SK-N-SH (cell line): ENCODE results near the gene ARHGEF1. TPM values are rescaled to one million over a fixed set of nuclear protein-coding genes. Genes with fewer than 3 reads are reported as not detected.

Experiments used
- CTCF ChIA-PET: fragments of 300-600, 350-600 bp; formaldehyde crosslinking; extraction: SDS; loops from one replicate; lab custom pipeline; 2021; lab: Yijun Ruan, JAX
- POLR2A ChIA-PET: fragments of 350-600 bp; sonication (Branson Sonifier 250); formaldehyde crosslinking; extraction: SDS; loops from one replicate; lab custom pipeline; 2020; ENCODE audit warnings: antibody characterized with exemption, inconsistent platforms; lab: Yijun Ruan, JAX
- DNase-seq: peaks from one replicate; pipeline ENCODE4 v3.0.0; 2012
- H2AFZ ChIP-seq: fragments of 200-600 bp; sonication (generic); 2 replicates; pipeline ENCODE4 v1.8.1; 2016; ENCODE audit warnings: antibody characterized with exemption, mild to moderate bottlenecking, low read depth
- H3F3A ChIP-seq: fragments of 200-600 bp; sonication (generic); replicated peaks from 2 replicates; pipeline ENCODE3; 2016; ENCODE audit warnings: antibody characterized with exemption, mild to moderate bottlenecking; ENCODE audit not compliant: insufficient read depth
- H3K27ac ChIP-seq, 2 experiments: fragments of 200-500 bp in 1 of 2; fragments of 200-600 bp in 1 of 2; sonication (Bioruptor generic) in 1 of 2; sonication (generic), shearing (Covaris generic) in 1 of 2; 2 replicates each; pipeline versions ENCODE4 v1.5.1 to v1.6.1; 2014 to 2016; ENCODE audit warnings: low read depth in 2 of 2, inconsistent platforms in 1 of 2, low read length in 1 of 2, mild to moderate bottlenecking in 1 of 2, mixed read lengths in 1 of 2
- H3K27me3 ChIP-seq: fragments of 200-600 bp; sonication (generic), shearing (Covaris generic); 2 replicates; pipeline ENCODE4 v1.6.1; 2016; ENCODE audit warnings: mixed run types; ENCODE audit not compliant: insufficient read depth
- H3K36me3 ChIP-seq, 2 experiments: fragments of 200-500 bp in 1 of 2; fragments of 200-600 bp in 1 of 2; sonication (Bioruptor generic) in 1 of 2; sonication (generic) in 1 of 2; replicated peaks in 1 of 2; 2 replicates each; pipeline versions ENCODE3 to v1.5.1; 2014 to 2016; ENCODE audit warnings: low read length in 1 of 2, mild to moderate bottlenecking in 1 of 2; ENCODE audit not compliant: insufficient read depth in 2 of 2, control insufficient read depth in 1 of 2
- H3K4me1 ChIP-seq, 2 experiments: fragments of 200-500 bp in 1 of 2; fragments of 200-600 bp in 1 of 2; sonication (Bioruptor generic) in 1 of 2; sonication (generic), shearing (Covaris generic) in 1 of 2; 2 replicates each; pipeline versions ENCODE4 v1.5.1 to v1.6.1; 2014 to 2016; ENCODE audit warnings: low read depth in 1 of 2, low read length in 1 of 2, mixed run types in 1 of 2; ENCODE audit not compliant: insufficient read depth in 2 of 2, control insufficient read depth in 1 of 2
- H3K4me2 ChIP-seq: fragments of 200-600 bp; sonication (generic), shearing (Covaris generic); 2 replicates; pipeline ENCODE4 v1.6.1; 2017; ENCODE audit warnings: mixed run types
- H3K4me3 ChIP-seq, 2 experiments: fragments of 200-500 bp in 1 of 2; fragments of 200-600 bp in 1 of 2; sonication (Bioruptor generic) in 1 of 2; sonication (generic), shearing (Covaris generic) in 1 of 2; 2 replicates each; pipeline versions ENCODE4 v1.5.1 to v1.8.1; 2014 to 2016; ENCODE audit warnings: low read depth in 2 of 2, inconsistent platforms in 1 of 2, low read length in 1 of 2, mild to moderate bottlenecking in 1 of 2, mixed read lengths in 1 of 2, moderate library complexity in 1 of 2
- H3K79me2 ChIP-seq: fragments of 200-600 bp; sonication (generic); 2 replicates; pipeline ENCODE4 v1.8.1; 2017; ENCODE audit warnings: mild to moderate bottlenecking; ENCODE audit not compliant: insufficient read depth
- H3K9ac ChIP-seq: fragments of 200-600 bp; sonication (generic); 2 replicates; pipeline ENCODE4 v1.6.1; 2017; ENCODE audit warnings: mixed run types
- H3K9me2 ChIP-seq: fragments of 200-600 bp; sonication (generic); 2 replicates; pipeline ENCODE4 v1.6.1; 2017; ENCODE audit warnings: mixed run types
- H3K9me3 ChIP-seq: fragments of 200-600 bp; sonication (generic); 2 replicates; pipeline ENCODE4 v1.6.1; 2017; ENCODE audit warnings: mixed run types, mild to moderate bottlenecking, moderate library complexity
- H4K20me1 ChIP-seq: fragments of 200-600 bp; sonication (generic); 2 replicates; pipeline ENCODE4 v1.6.1; 2017; ENCODE audit warnings: mild to moderate bottlenecking, mixed run types; ENCODE audit not compliant: insufficient read depth
- ELF1 ChIP-seq: IDR thresholded peaks from 2 replicates; pipeline ENCODE4 v1.4.0; 2012
- EP300 ChIP-seq, 2 experiments: IDR thresholded peaks; 2 replicates each; pipeline versions ENCODE4 v1.4.0 to v1.6.1; 2012; ENCODE audit warnings: borderline replicate concordance in 1 of 2, low read depth in 1 of 2, low read length in 1 of 2
- FOXJ3 ChIP-seq: sonication (generic); formaldehyde crosslinking; IDR thresholded peaks from 2 replicates; pipeline ENCODE4 v1.5.1; 2020; ENCODE audit warnings: mild to moderate bottlenecking, missing genetic modification reagents
- FOXM1 ChIP-seq: IDR thresholded peaks from 2 replicates; pipeline ENCODE4 v1.4.0; 2012; ENCODE audit warnings: low read depth, mild to moderate bottlenecking
- MEF2A ChIP-seq: IDR thresholded peaks from 2 replicates; pipeline ENCODE4 v1.4.0; 2012; ENCODE audit warnings: low read depth, borderline replicate concordance
- NFIC ChIP-seq: IDR thresholded peaks from 2 replicates; pipeline ENCODE4 v1.4.0; 2012; ENCODE audit warnings: borderline replicate concordance
- NRF1 ChIP-seq: IDR thresholded peaks from 2 replicates; pipeline ENCODE4 v1.6.1; 2012; ENCODE audit warnings: low read depth, mild to moderate bottlenecking, low read length
- PBX3 ChIP-seq: IDR thresholded peaks from 2 replicates; pipeline ENCODE4; 2012
- POLR2AphosphoS5 ChIP-seq: IDR thresholded peaks from 2 replicates; pipeline ENCODE4 v1.6.1; 2012; ENCODE audit warnings: low read depth, low read length
- RCOR1 ChIP-seq: fragments of 150-350 bp; IDR thresholded peaks from 2 replicates; pipeline ENCODE4 v1.6.1; 2017; ENCODE audit warnings: antibody characterized with exemption, low read length
- RXRA ChIP-seq: IDR thresholded peaks from 2 replicates; pipeline ENCODE4 v1.4.0; 2012; ENCODE audit warnings: low read depth, mild to moderate bottlenecking, borderline replicate concordance
- SIN3A ChIP-seq: IDR thresholded peaks from 2 replicates; pipeline ENCODE4 v1.6.1; 2012; ENCODE audit warnings: low read depth, mild to moderate bottlenecking, low read length, moderate library complexity, borderline replicate concordance
- SMC3 ChIP-seq: IDR thresholded peaks from 2 replicates; pipeline ENCODE4 v1.6.1; 2012; ENCODE audit warnings: low read depth, low read length, improper control_type of control experiment
- TAF1 ChIP-seq: IDR thresholded peaks from 2 replicates; pipeline ENCODE4 v1.6.1; 2012; ENCODE audit warnings: low read depth, mild to moderate bottlenecking, low read length, moderate library complexity, borderline replicate concordance
- TEAD4 ChIP-seq: IDR thresholded peaks from 2 replicates; pipeline ENCODE4 v1.4.0; 2012; ENCODE audit warnings: mild to moderate bottlenecking, borderline replicate concordance; ENCODE audit not compliant: insufficient read depth
- WGBS: methylation state at CpG from one replicate; pipeline ENCODE4 v1.1.6; 2017; ENCODE audit warnings: low lambda C conversion rate; 5-methylcytosine and 5-hydroxymethylcytosine counted together
- polyA plus RNA-seq, 3 experiments: library from polyadenylated mRNA; depleted of rRNA; stranded (reverse); fragments of >200 nt; gene quantifications; 2 replicates each; pipeline ENCODE4 v1.2.3, GENCODE V29; 2012
- TF ChIP-seq, protein P1 (sequence below): IDR thresholded peaks from 2 replicates; pipeline ENCODE4 v1.6.1; 2012; ENCODE audit warnings: mild to moderate bottlenecking, low read depth, low read length, moderate library complexity
- TF ChIP-seq, protein P2 (sequence below): fragments of 200-600 bp; sonication (generic); IDR thresholded peaks from 2 replicates; pipeline ENCODE4 v1.6.1; 2017; ENCODE audit warnings: antibody characterized with exemption, mild to moderate bottlenecking, moderate library complexity

Gene ARHGEF1
- polyA plus RNA-seq, 1 of the 3 experiments (the other 2 are of a cell fraction), result 102 TPM

DNA sequence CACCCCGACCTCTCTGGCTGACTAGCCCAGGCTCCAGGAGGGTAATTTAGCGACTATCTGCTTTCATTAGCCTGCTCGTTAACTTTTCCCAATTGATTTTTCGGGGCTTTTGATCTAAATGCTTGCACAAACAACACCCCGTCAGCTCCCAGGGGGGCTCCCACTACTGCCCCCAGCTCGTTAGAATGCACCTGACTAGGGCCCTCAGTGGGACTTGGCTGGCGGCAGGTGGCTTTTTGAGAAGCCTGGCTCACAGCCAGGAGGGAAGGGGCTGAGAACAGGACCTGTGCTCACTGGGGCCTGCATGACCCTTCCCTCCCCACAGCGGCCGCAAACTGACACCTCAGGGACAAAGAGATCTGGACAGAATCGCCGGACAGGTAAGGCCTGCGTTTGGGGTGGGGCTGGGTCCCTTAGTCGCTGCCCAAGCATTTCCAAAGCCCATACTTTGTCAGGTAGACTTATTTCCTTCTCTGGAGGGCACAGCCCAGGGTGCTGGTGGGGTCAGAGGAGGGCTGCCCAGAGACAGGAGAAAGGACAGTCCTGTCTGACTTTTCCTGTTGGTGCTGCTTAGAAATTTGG lies 13.5 kb upstream of the ARHGEF1 start:
- Histone ChIP-seq H3K27me3 (no peaks in the 10 kb centered on the region), H3K9ac (no peak overlapping the region), H3F3A (peaks cover 91% of the 10 kb centered on the region), H2AFZ (no peak overlapping the region), H3K9me2 (no peaks in the 10 kb centered on the region), H3K4me2 (no peak overlapping the region), H3K36me3 (peaks cover 55 to 64% of the 10 kb centered on the region in 2 experiments), H3K4me3 (no peak overlapping the region), H4K20me1 (peaks cover 89% of the 10 kb centered on the region), H3K79me2 (peaks cover 40% of the 10 kb centered on the region), H3K9me3 (no peaks in the 10 kb centered on the region), H3K4me1 (peaks cover 4 to 8% of the 10 kb centered on the region in 2 experiments; a peak in 2 of 4 replicates), H3K27ac (no peak overlapping the region)
- ChIA-PET CTCF (interaction anchor here (1.0 to 1.4 kb wide), 3 partner anchors 34 to 88 kb away, joined by 3 to 8 read pairs (median 6); no protein-coding TSS in a partner anchor), POLR2A (interaction anchor here (2.3 kb wide), 1 partner anchor 9 kb away, joined by 8 read pairs; the partner anchor contains the start of gene RPS19)
- 92% methylated on average over 13 of the region's 13 CpGs for WGBS
- no peak for DNase-seq
- TF ChIP-seq PBX3, result no peak
- no peak for TF ChIP-seq NRF1
- no peak for TF ChIP-seq RXRA
- no peak for TF ChIP-seq FOXJ3
- no peak for TF ChIP-seq RCOR1
- no peak for TF ChIP-seq NFIC
- no peak for TF ChIP-seq ELF1
- TF ChIP-seq FOXM1, result no peak
- TF ChIP-seq SMC3, result no peak
- TF ChIP-seq, protein P1, sequence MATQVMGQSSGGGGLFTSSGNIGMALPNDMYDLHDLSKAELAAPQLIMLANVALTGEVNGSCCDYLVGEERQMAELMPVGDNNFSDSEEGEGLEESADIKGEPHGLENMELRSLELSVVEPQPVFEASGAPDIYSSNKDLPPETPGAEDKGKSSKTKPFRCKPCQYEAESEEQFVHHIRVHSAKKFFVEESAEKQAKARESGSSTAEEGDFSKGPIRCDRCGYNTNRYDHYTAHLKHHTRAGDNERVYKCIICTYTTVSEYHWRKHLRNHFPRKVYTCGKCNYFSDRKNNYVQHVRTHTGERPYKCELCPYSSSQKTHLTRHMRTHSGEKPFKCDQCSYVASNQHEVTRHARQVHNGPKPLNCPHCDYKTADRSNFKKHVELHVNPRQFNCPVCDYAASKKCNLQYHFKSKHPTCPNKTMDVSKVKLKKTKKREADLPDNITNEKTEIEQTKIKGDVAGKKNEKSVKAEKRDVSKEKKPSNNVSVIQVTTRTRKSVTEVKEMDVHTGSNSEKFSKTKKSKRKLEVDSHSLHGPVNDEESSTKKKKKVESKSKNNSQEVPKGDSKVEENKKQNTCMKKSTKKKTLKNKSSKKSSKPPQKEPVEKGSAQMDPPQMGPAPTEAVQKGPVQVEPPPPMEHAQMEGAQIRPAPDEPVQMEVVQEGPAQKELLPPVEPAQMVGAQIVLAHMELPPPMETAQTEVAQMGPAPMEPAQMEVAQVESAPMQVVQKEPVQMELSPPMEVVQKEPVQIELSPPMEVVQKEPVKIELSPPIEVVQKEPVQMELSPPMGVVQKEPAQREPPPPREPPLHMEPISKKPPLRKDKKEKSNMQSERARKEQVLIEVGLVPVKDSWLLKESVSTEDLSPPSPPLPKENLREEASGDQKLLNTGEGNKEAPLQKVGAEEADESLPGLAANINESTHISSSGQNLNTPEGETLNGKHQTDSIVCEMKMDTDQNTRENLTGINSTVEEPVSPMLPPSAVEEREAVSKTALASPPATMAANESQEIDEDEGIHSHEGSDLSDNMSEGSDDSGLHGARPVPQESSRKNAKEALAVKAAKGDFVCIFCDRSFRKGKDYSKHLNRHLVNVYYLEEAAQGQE, result no peak
- TF ChIP-seq, protein P2, sequence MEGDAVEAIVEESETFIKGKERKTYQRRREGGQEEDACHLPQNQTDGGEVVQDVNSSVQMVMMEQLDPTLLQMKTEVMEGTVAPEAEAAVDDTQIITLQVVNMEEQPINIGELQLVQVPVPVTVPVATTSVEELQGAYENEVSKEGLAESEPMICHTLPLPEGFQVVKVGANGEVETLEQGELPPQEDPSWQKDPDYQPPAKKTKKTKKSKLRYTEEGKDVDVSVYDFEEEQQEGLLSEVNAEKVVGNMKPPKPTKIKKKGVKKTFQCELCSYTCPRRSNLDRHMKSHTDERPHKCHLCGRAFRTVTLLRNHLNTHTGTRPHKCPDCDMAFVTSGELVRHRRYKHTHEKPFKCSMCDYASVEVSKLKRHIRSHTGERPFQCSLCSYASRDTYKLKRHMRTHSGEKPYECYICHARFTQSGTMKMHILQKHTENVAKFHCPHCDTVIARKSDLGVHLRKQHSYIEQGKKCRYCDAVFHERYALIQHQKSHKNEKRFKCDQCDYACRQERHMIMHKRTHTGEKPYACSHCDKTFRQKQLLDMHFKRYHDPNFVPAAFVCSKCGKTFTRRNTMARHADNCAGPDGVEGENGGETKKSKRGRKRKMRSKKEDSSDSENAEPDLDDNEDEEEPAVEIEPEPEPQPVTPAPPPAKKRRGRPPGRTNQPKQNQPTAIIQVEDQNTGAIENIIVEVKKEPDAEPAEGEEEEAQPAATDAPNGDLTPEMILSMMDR, result no peak
- no peak for TF ChIP-seq MEF2A
- TF ChIP-seq TEAD4, result no peak
- TF ChIP-seq TAF1, result no peak
- TF ChIP-seq SIN3A, result no peak
- no peak for TF ChIP-seq POLR2AphosphoS5
- TF ChIP-seq EP300 (IDR thresholded peaks at IDR 0.05; ENCODE audit: borderline replicate concordance in 1 of 2, low read depth in 1 of 2, low read length in 1 of 2), result no peak
